Measurements from ENCODE around the gene GRAMD4.

DNA sequence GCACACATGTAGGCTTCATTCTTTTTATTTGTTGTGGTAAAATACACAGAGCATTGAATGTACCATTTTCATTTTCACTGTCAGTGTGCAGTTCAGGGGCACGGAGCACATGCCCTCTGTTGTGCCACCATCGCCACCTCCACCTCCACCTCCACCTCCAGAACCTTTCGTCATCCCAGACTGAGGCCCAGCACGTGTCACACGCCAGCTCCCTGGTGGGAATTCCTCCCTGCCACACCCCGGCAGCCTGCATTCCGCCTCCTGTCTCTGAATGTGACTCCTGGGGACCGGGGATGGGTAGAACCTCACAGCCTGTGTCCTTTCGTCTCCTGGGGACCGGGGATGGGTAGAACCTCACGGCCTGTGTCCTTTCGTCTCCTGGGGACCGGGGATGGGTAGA, 10.9 kb downstream of the GRAMD4 start:
- TF ChIP-seq, protein P1, sequence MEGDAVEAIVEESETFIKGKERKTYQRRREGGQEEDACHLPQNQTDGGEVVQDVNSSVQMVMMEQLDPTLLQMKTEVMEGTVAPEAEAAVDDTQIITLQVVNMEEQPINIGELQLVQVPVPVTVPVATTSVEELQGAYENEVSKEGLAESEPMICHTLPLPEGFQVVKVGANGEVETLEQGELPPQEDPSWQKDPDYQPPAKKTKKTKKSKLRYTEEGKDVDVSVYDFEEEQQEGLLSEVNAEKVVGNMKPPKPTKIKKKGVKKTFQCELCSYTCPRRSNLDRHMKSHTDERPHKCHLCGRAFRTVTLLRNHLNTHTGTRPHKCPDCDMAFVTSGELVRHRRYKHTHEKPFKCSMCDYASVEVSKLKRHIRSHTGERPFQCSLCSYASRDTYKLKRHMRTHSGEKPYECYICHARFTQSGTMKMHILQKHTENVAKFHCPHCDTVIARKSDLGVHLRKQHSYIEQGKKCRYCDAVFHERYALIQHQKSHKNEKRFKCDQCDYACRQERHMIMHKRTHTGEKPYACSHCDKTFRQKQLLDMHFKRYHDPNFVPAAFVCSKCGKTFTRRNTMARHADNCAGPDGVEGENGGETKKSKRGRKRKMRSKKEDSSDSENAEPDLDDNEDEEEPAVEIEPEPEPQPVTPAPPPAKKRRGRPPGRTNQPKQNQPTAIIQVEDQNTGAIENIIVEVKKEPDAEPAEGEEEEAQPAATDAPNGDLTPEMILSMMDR (IDR thresholded peaks at IDR 0.05) = no peak
- no peak for TF ChIP-seq POLR2A (IDR thresholded peaks at IDR 0.05)

Measured in uterus (tissue), 2 donors.